EH (cell line): ENCODE data around the gene GNS.

Experiments used
- DNase-seq: peaks from one replicate; pipeline ENCODE4 v3.0.0-alpha.2; 2015; ENCODE audit warnings: low read depth

Gene GNS

GRCh38 chr12:64759035-64759894 lies at the start of gene GNS:
Gene GNS, minus strand, starts transcription at chr12:64759406. Its CDS starts 130 bp downstream, at chr12:64759276.
- DNase-seq, result peak; percentile 92

GRCh38 chr12:64808110-64808509 lies 48.9 kb upstream of the GNS start:
- DNase-seq, result no peak

- peak; percentile 57 for DNase-seq
These were observed 47.6 kb upstream of the GNS start for GRCh38 chr12:64806593-64807460.

- DNase-seq, result no peak
These were observed 47.0 kb upstream of the GNS start for GRCh38 chr12:64806173-64806572.

- peak; percentile 46 for DNase-seq
These were observed 43.1 kb upstream of the GNS start for GRCh38 chr12:64802180-64802775.

GRCh38 chr12:64801381-64801780 lies 42.2 kb upstream of the GNS start:
- DNase-seq, result peak; percentile 20

- no peak for DNase-seq
These were observed 41.4 kb upstream of the GNS start for GRCh38 chr12:64800640-64801039.

- DNase-seq, result no peak
These were observed 39.0 kb upstream of the GNS start for GRCh38 chr12:64798165-64798564.

GRCh38 chr12:64797156-64797555 lies 38.0 kb upstream of the GNS start:
- no peak for DNase-seq

GRCh38 chr12:64796205-64796845 lies 37.1 kb upstream of the GNS start:
- peak; percentile 89 for DNase-seq

GRCh38 chr12:64794305-64794704 lies 35.1 kb upstream of the GNS start:
- DNase-seq, result no peak

- no peak for DNase-seq
These were observed 34.4 kb upstream of the GNS start for GRCh38 chr12:64793610-64794009.

GRCh38 chr12:64792128-64792527 lies 32.9 kb upstream of the GNS start:
- no peak for DNase-seq

GRCh38 chr12:64791036-64791435 lies 31.8 kb upstream of the GNS start:
- DNase-seq, result no peak

GRCh38 chr12:64790166-64790565 lies 31.0 kb upstream of the GNS start:
- DNase-seq, result no peak

GRCh38 chr12:64785838-64786237 lies 26.6 kb upstream of the GNS start:
- DNase-seq, result no peak

GRCh38 chr12:64782191-64782876 lies 23.1 kb upstream of the GNS start:
- no peak for DNase-seq

GRCh38 chr12:64781280-64782190 lies 22.3 kb upstream of the GNS start:
- no peak for DNase-seq

- DNase-seq, result peak; percentile 21
These were observed 21.5 kb upstream of the GNS start for GRCh38 chr12:64780531-64781279.

GRCh38 chr12:64780132-64780530 lies 20.9 kb upstream of the GNS start:
- no peak for DNase-seq
